ENCODE results near the gene PARD3. TPM values are rescaled to one million over a fixed set of nuclear protein-coding genes. Genes with fewer than 3 reads are reported as not detected.

The PARD3 gene
- total RNA-seq, 1 experiment from 2014 or later: 154 TPM

GRCh38 chr10:34717429-34717828 lies 97.7 kb downstream of the PARD3 start:
- Histone ChIP-seq H3K27ac (ENCODE audit: low read length) (no peak overlapping the region), H3K4me1 (ENCODE audit: insufficient read depth, low read length) (peaks cover 55% of the 10 kb centered on the region), H3K9ac (ENCODE audit: low read length) (no peak overlapping the region), H2AFZ (ENCODE audit: low read length) (no peak overlapping the region), H3K9me2 (replicated peaks; ENCODE audit: low read length) (no peaks in the 10 kb centered on the region), H3K36me3 (ENCODE audit: low read depth, low read length) (no peaks in the 10 kb centered on the region), H3K4me2 (ENCODE audit: low read length) (peak overlapping the region; percentile 4), H3K9me3 (ENCODE audit: low read length) (no peaks in the 10 kb centered on the region), H3F3A (ENCODE audit: low read length, unreplicated experiment) (peaks cover 5% of the 10 kb centered on the region), H3K4me3 (ENCODE audit: low read length) (no peak overlapping the region), H3K79me2 (ENCODE audit: low read length) (peaks cover 92% of the 10 kb centered on the region), H4K20me1 (ENCODE audit: low read length) (peaks cover 21% of the 10 kb centered on the region), H3K27me3 (ENCODE audit: low read length) (no peaks in the 10 kb centered on the region)
- TF ChIP-seq, protein P1, sequence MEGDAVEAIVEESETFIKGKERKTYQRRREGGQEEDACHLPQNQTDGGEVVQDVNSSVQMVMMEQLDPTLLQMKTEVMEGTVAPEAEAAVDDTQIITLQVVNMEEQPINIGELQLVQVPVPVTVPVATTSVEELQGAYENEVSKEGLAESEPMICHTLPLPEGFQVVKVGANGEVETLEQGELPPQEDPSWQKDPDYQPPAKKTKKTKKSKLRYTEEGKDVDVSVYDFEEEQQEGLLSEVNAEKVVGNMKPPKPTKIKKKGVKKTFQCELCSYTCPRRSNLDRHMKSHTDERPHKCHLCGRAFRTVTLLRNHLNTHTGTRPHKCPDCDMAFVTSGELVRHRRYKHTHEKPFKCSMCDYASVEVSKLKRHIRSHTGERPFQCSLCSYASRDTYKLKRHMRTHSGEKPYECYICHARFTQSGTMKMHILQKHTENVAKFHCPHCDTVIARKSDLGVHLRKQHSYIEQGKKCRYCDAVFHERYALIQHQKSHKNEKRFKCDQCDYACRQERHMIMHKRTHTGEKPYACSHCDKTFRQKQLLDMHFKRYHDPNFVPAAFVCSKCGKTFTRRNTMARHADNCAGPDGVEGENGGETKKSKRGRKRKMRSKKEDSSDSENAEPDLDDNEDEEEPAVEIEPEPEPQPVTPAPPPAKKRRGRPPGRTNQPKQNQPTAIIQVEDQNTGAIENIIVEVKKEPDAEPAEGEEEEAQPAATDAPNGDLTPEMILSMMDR (conservative IDR thresholded peaks at IDR 0.05; ENCODE audit: low read depth, low read length): no peak
- no peak for TF ChIP-seq EZH2phosphoT487 (IDR thresholded peaks at IDR 0.05; ENCODE audit: borderline replicate concordance, low read length)
- TF ChIP-seq EZH2 (IDR thresholded peaks at IDR 0.05; ENCODE audit: low read length, unreplicated experiment): no peak
- no TSS peak for BruUV-seq (replicated peaks)
- ChIA-PET CTCF (no interaction called here), POLR2A (ENCODE audit: unreplicated experiment) (no interaction called here)
- intact Hi-C loops (cut with micrococcal nuclease): no loop called here
- ATAC-seq (no peak), DNase-seq (no peak)

- no peaks in the 10 kb centered on the region for H3K27me3 ChIP-seq (ENCODE audit: low read length)
- peak; percentile 9; the same call in 1 of the 2 replicates for ATAC-seq
- H3K4me1 ChIP-seq (ENCODE audit: insufficient read depth, low read length): peaks cover 60% of the 10 kb centered on the region
- peak; percentile 81 for DNase-seq
- no peaks in the 10 kb centered on the region for H3K9me3 ChIP-seq (ENCODE audit: low read length)
- no TSS peak for BruUV-seq (replicated peaks)
- no peak overlapping the region for H3K27ac ChIP-seq (ENCODE audit: low read length)
- H3K9me2 ChIP-seq (replicated peaks; ENCODE audit: low read length): no peaks in the 10 kb centered on the region
- H3K9ac ChIP-seq (ENCODE audit: low read length): no peak overlapping the region
- no peak overlapping the region for H2AFZ ChIP-seq (ENCODE audit: low read length)
- H3K79me2 ChIP-seq (ENCODE audit: low read length): peaks cover 93% of the 10 kb centered on the region
- intact Hi-C loops (cut with micrococcal nuclease): no loop called here
- ChIA-PET POLR2A (ENCODE audit: unreplicated experiment) (no interaction called here), CTCF (no interaction called here)
- peak overlapping the region; percentile 4 for H3K4me2 ChIP-seq (ENCODE audit: low read length)
- TF ChIP-seq EZH2 (IDR thresholded peaks at IDR 0.05; ENCODE audit: low read length, unreplicated experiment) (no peak), EZH2phosphoT487 (IDR thresholded peaks at IDR 0.05; ENCODE audit: borderline replicate concordance, low read length) (no peak)
- TF ChIP-seq, protein P1 (conservative IDR thresholded peaks at IDR 0.05; ENCODE audit: low read depth, low read length): no peak
- peaks cover 5% of the 10 kb centered on the region for H3F3A ChIP-seq (ENCODE audit: low read length, unreplicated experiment)
- no peaks in the 10 kb centered on the region for H3K36me3 ChIP-seq (ENCODE audit: low read depth, low read length)
- no peak overlapping the region for H3K4me3 ChIP-seq (ENCODE audit: low read length)
- H4K20me1 ChIP-seq (ENCODE audit: low read length): peaks cover 25% of the 10 kb centered on the region
These were observed 98.1 kb downstream of the PARD3 start for GRCh38 chr10:34716958-34717357.

DNA sequence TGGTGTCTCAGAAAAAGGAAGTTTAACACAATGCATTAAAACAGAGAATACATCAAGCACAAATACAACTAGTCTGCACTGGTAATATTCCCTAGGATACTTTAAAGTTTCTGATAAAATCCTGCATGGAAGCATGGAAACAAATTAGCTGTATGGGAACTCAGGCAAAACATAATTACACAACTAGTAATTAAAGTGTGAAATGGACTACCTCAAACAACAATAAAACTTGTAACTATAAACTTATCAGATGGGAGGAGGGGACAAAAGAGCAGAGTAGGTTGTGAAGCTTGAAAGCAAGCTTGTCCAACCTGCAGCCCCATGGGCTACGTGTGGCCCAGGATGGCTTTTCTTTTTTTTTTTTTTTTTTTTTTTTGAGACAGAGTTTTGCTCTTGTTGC lies 98.9 kb downstream of the PARD3 start:
- Histone ChIP-seq H3K9me3 (ENCODE audit: low read length) (no peaks in the 10 kb centered on the region), H3K4me2 (ENCODE audit: low read length) (no peak overlapping the region), H3K79me2 (ENCODE audit: low read length) (peaks cover 93% of the 10 kb centered on the region), H3F3A (ENCODE audit: low read length, unreplicated experiment) (peaks cover 5% of the 10 kb centered on the region), H3K9me2 (replicated peaks; ENCODE audit: low read length) (no peaks in the 10 kb centered on the region), H3K27me3 (ENCODE audit: low read length) (no peaks in the 10 kb centered on the region), H3K4me1 (ENCODE audit: insufficient read depth, low read length) (peaks cover 61% of the 10 kb centered on the region), H3K9ac (ENCODE audit: low read length) (no peak overlapping the region), H3K27ac (ENCODE audit: low read length) (no peak overlapping the region), H2AFZ (ENCODE audit: low read length) (no peak overlapping the region), H4K20me1 (ENCODE audit: low read length) (peaks cover 30% of the 10 kb centered on the region), H3K36me3 (ENCODE audit: low read depth, low read length) (no peaks in the 10 kb centered on the region), H3K4me3 (ENCODE audit: low read length) (no peak overlapping the region)
- no TSS peak for BruUV-seq (replicated peaks)
- TF ChIP-seq, protein P1 (conservative IDR thresholded peaks at IDR 0.05; ENCODE audit: low read depth, low read length): no peak
- TF ChIP-seq EZH2 (IDR thresholded peaks at IDR 0.05; ENCODE audit: low read length, unreplicated experiment): no peak
- TF ChIP-seq EZH2phosphoT487 (IDR thresholded peaks at IDR 0.05; ENCODE audit: borderline replicate concordance, low read length): no peak
- ChIA-PET CTCF (no interaction called here), POLR2A (ENCODE audit: unreplicated experiment) (no interaction called here)
- no peak for DNase-seq
- intact Hi-C loops (cut with micrococcal nuclease): no loop called here
- no peak for ATAC-seq
